Measurements from ENCODE around the gene GRB2.

GRB2 gene

DNA sequence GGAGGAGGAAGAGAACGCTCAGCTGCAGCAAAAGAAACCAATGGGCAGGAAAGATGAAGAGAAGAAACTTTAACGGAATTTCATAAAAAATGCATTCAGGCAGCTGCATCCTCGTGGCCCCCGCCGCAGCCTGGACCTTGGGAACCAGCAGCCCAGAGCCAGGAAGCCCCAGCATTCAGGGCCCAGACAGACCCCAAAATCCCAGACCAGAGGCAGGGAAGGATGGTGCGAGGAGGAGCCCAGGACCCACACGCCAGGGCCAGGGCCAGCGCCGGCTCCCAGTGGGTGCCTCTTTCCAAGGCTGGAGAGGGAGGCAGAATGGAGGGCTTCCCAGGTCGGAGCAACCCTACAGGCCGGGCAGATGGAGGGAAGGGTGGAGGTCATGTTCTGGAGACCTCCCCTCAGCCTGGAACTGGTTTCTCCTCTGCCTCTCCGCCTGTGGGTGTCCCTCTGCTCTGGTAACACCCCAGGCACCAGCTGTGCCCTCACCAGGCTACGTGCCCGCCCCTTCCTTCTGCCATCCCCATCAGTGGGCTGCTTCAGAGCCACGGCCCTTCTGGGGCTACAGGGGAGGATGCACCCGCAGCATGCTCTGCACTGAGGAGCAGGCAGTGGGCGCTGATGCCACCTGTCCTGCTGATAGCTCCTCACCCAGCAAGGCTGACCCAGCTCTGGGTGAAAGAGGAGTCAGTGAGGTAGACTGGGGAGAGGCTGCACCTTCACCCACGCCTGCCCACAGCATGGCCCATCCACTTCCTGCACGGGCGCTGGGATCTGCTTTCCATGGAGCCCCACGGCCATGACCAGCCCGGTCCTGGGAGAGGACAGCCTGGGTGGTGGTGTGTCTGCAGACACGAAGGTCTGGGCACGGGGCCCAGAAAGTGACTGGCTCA, 133.3 kb downstream of the GRB2 start:
- no peak for DNase-seq

DNA sequence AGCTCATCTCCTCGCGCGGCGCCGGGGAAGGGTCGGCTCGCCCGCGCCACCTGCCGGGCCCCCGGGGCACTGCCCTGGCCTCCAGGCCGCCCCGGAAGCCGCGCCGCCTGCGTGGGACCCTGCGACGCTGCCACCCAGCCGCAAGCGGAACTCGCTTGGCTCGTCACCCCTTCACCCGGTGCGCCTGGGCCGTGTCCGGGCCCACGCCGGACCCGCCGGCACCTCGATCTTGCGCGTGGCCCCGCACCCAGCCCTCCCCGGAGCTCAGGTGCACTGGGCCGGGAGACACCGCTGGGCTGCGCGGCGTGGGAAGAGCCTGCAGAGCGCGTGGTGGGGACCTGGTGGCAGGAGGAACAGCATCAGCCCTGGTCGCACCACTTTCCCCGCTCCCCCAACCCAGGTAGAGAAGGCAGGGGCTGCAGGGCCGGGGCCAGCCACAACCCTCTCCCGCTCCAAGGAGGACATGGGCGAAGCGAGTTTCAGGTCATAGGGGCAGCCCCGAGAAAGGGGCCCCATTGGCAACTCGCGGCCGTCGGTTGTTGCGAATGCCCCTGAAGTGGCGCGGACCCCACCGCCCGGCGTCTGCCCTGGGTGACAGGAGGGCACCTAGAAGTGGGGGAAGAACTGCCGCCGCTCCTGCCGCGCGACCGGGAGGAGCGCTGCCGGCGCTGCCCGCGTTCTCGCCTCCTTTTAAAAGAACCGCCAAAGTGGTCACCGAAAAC, 134.1 kb downstream of the GRB2 start:
- peak; percentile 81 for DNase-seq

DNA sequence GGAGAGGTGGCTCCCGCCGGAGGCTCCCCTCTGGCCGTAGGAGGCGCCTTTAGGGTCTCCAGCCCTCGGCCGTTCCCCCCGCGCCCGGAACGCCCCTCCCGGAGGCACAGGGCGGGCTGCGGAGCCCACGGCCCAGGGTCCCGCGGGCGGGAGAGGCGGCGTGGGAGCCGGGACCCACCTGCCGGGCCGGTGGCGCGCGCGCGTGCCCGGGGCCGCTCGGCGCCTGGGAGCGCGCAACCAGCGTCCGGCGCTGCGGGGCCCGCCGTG, 134.6 kb downstream of the GRB2 start, which contains the start of gene MIF4GD:
TSS of gene MIF4GD (minus strand) at position 266 of the 267 bp plus-strand sequence. CDS start 1,036 bp downstream, outside the sequence.
- no peak for DNase-seq

DNA sequence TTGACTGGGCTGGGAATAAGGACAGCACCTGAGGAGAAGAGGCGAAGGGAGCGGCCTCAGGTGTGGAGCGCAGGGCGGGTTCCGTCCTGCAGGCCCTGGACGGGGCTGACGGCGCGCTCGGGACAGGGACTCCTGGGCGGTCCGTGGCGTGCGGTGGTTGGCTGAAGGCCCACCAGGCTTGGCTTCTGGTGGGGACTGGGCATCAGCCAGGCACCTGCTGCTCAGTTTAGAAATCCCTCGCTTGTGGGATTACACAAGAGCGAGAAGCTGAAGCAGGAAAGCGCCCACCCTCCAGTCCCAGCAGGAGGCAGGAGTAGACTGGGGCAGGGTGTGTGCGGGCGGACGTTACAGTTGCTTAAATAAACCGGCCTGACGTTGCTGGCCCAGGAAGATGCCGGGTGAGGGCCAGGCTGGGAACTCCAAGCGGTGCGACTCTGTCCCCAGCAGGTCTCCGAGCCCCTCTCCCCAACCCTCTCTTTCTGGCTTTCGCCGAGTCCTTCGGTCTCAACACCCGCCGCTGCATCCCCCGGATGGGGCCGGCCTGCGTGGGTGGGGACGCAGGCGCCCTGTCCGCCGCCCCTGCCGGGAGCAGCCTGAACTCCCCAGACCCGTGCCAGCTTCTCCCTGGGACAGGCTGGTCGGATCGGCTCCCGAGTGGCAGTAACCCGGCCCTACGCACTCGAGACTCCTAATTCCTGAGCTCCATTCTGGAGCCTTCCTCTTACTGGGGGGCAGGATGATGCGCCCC, 135.1 kb downstream of the GRB2 start:
- DNase-seq = peak; percentile 46

DNA sequence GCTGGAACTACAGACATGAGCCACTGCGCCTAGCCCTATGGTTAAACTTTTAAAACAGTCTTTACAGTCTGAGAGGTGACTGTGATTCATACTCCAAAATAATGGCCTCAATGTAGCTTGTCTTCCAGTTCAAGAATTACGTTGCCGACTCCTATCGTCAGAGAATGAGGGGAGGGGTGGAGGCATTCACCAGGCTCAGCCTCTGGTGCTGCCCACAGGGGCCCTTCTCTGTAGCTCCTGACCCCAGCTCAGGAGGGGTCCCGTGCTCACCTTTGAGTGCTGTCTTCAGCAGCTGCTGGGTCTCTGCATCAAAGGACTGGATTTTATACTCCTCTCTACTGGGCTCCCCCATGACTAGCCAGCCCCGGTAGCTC, 135.6 kb downstream of the GRB2 start:
- no peak for DNase-seq

All from stimulated activated naive CD4-positive, alpha-beta T cell treated with Interleukin-2 at 50 U/mL for 16 hours (primary cell).